ENCODE measurements around the gene PPIL4.

DNA sequence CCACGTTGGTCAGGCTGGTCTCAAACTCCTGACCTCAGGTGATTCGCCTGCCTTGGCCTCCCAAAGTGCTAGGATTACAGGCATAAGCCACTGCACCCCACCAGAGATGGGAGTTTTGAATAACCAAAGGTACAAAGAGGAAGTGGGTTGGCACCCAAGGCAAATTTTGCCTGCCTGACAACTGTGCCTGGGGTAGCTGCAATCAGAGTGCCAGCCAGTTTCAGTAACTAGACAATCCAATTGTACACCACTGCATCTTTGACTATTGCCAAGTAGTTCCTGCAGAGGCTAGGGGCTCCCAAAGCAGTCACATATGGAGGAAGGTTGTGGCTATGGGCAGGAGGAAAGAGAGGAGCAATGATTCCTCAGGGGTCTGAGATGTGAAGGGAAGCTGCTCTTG lies 77.7 kb downstream of the PPIL4 start:
- TF ChIP-seq, protein P1, sequence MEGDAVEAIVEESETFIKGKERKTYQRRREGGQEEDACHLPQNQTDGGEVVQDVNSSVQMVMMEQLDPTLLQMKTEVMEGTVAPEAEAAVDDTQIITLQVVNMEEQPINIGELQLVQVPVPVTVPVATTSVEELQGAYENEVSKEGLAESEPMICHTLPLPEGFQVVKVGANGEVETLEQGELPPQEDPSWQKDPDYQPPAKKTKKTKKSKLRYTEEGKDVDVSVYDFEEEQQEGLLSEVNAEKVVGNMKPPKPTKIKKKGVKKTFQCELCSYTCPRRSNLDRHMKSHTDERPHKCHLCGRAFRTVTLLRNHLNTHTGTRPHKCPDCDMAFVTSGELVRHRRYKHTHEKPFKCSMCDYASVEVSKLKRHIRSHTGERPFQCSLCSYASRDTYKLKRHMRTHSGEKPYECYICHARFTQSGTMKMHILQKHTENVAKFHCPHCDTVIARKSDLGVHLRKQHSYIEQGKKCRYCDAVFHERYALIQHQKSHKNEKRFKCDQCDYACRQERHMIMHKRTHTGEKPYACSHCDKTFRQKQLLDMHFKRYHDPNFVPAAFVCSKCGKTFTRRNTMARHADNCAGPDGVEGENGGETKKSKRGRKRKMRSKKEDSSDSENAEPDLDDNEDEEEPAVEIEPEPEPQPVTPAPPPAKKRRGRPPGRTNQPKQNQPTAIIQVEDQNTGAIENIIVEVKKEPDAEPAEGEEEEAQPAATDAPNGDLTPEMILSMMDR (IDR thresholded peaks at IDR 0.05), result no peak
- TF ChIP-seq POLR2A (IDR thresholded peaks at IDR 0.05; ENCODE audit: low read depth) (no peak), EP300 (IDR thresholded peaks at IDR 0.05) (no peak), POLR2AphosphoS5 (IDR thresholded peaks at IDR 0.05) (no peak)

All from esophagus muscularis mucosa (tissue), 4 donors.